ES-I3 (cell line): ENCODE measurements around the gene ARHGAP40.

Source experiments
- H3K36me3 ChIP-seq: 2 replicates; pipeline ENCODE4 v1.6.1; 2013; ENCODE audit warnings: mild to moderate bottlenecking, low read length, control low read depth, moderate library complexity; ENCODE audit not compliant: insufficient read depth
- H3K4me1 ChIP-seq: 2 replicates; pipeline ENCODE4 v1.6.1; 2013; ENCODE audit warnings: mild to moderate bottlenecking, control low read depth, low read length; ENCODE audit not compliant: insufficient read depth
- H3K9ac ChIP-seq: 2 replicates; pipeline ENCODE4 v1.6.1; 2013; ENCODE audit warnings: low read depth, mild to moderate bottlenecking, low read length, moderate library complexity
- H3K9me3 ChIP-seq: 2 replicates; pipeline ENCODE4 v1.6.1; 2013; ENCODE audit warnings: mild to moderate bottlenecking, low read length, moderate library complexity; ENCODE audit not compliant: control insufficient read depth, insufficient read depth

ARHGAP40 gene

GRCh38 chr20:38642498-38642897, 40.9 kb downstream of the ARHGAP40 start:
- Histone ChIP-seq H3K36me3 (no peaks in the 10 kb centered on the region; the same call in 1 of the 2 replicates), H3K4me1 (peaks cover 4% of the 10 kb centered on the region; the same call in 1 of the 2 replicates), H3K9ac (no peak overlapping the region), H3K9me3 (no peaks in the 10 kb centered on the region)

DNA sequence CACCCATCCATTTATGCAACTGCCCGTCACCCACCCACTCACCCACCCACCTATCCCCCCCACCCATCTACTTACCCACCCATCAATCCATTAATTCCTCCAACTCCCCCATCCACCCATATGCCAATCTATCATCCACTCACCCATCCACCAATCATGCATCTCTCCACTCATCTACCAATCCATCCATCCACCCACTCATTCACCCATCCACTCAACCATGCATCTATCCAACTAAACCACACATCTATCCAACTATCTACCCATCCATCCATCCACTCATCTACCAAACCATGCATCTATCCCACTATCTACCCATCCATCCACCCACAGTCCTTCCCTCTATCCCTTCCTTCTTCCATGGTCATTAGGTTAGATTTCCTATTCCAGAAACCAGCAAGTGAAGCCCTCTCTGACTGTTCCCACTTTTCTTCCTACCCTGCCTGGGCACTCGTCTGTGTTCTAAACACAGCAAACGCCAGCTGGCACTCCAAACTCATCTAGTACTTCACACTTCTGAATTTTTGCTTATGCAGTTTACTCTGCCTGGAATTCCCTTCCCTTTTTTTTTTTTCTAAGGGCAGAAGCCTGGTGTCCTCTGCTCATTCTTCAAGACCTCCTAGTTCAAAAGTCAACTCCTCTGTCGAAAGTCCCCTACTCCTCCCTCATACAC, 43.1 kb downstream of the ARHGAP40 start:
- Histone ChIP-seq H3K36me3 (no peaks in the 10 kb centered on the region), H3K9me3 (no peaks in the 10 kb centered on the region), H3K9ac (no peak overlapping the region), H3K4me1 (peaks cover 4% of the 10 kb centered on the region; the same call in 1 of the 2 replicates)

GRCh38 chr20:38645351-38645750, 43.7 kb downstream of the ARHGAP40 start:
- Histone ChIP-seq H3K9ac (no peak overlapping the region), H3K9me3 (no peaks in the 10 kb centered on the region)

DNA sequence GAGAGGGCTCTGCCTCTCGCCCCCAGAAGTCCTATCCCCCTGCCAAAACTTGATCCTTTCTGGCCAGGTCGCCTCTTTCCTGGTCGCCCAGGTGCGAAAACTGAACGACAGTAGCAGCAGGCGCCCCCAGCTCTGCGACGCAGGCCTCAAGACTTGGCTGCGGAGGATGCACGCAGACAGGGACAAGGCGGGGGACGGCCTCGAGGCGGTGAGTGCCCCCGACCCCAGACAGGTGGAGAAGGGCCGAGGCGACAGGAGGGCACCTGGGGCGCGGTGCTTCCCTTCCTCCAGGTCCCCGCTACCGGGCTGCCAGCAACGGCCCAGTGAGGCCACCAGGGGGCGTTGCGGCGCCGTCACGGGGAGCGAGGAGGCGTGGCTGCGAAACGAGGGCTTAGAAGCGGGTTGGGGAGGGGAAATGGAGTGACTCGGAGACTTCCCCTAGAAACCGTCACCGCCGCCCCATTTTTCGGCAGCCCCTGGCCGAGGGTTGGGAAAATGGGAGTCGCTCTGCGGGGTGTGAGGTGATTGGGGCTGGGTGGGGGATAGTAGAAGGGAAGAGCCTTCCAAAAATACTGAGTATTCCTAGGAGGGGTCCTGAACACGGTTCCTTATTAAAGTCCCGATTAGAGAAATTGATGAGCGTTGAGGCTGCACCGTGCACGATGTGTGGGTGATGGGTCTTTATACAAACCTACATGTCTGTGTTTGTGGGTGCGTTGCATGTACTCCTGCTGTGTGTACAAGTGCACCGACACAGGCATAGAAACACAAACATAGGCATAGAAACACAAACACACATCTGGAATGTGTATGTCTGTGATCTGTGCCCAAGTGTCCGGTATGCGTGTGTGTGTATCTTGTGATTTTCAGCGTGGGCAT, 44.6 kb downstream of the ARHGAP40 start:
- peaks cover 4% of the 10 kb centered on the region; the same call in 1 of the 2 replicates for H3K4me1 ChIP-seq
- H3K9me3 ChIP-seq, result no peaks in the 10 kb centered on the region
- H3K9ac ChIP-seq, result peak overlapping the region; percentile 44
- no peaks in the 10 kb centered on the region for H3K36me3 ChIP-seq

More at GRCh38 chr20:38645351-38645750, 43.7 kb downstream of the ARHGAP40 start:
- H3K36me3 ChIP-seq, result no peaks in the 10 kb centered on the region
- H3K4me1 ChIP-seq, result peaks cover 4% of the 10 kb centered on the region; the same call in 1 of the 2 replicates

- Histone ChIP-seq H3K9ac (no peak overlapping the region), H3K36me3 (no peaks in the 10 kb centered on the region; the same call in 1 of the 2 replicates)
Measured at GRCh38 chr20:38649275-38649891, 47.8 kb downstream of the ARHGAP40 start.

DNA sequence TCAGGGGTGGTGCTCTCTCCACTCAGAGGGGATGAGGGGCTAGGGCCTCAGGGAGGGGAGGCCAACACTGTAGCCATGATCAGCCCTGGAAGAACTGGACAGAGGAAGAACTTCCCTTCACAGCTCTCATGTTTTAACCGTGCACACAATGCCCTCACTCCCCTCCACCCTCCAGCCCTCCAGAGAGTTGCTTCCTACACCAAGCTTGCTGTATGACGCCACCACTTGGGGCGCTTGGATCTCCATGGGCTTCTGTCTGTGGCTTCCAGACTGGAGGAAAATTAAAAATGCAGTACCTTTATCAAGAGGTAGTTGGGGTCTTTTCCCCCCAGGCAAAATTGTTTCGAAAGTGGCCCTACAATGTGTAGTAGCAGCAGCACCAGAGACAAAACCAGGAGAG, 48.4 kb downstream of the ARHGAP40 start:
- H3K9ac ChIP-seq, result no peak overlapping the region
- peaks cover 4% of the 10 kb centered on the region; the same call in 1 of the 2 replicates for H3K4me1 ChIP-seq
- H3K9me3 ChIP-seq, result no peaks in the 10 kb centered on the region
- no peaks in the 10 kb centered on the region; the same call in 1 of the 2 replicates for H3K36me3 ChIP-seq

More at GRCh38 chr20:38649275-38649891, 47.8 kb downstream of the ARHGAP40 start:
- H3K9me3 ChIP-seq, result no peaks in the 10 kb centered on the region
- H3K4me1 ChIP-seq, result peaks cover 4% of the 10 kb centered on the region; the same call in 1 of the 2 replicates

DNA sequence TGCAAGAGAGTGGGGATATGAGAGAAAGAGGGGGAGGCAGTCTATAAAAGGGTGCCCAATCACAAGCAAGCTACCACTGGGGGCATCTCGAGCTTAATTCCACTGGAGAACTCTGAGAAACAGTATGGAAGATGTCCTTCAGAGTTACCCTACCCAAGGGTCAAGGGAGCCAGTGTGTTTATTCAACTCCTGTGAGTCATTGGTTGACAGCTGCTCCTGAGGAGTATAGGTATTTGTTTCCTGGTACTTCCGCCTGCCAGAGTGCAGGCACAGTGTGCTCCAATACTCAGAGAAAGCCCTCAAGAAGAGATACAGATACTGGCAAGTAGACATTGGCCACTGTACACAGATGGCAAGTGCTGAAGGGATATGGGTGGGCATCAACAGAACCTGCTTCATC, 49.5 kb downstream of the ARHGAP40 start:
- no peaks in the 10 kb centered on the region; the same call in 1 of the 2 replicates for H3K36me3 ChIP-seq
- no peak overlapping the region for H3K9ac ChIP-seq
- peaks cover 4% of the 10 kb centered on the region; the same call in 1 of the 2 replicates for H3K4me1 ChIP-seq
- no peaks in the 10 kb centered on the region for H3K9me3 ChIP-seq

- no peaks in the 10 kb centered on the region; the same call in 1 of the 2 replicates for H3K36me3 ChIP-seq
- no peak overlapping the region for H3K9ac ChIP-seq
- H3K9me3 ChIP-seq, result no peaks in the 10 kb centered on the region
- peaks cover 2% of the 10 kb centered on the region; the same call in 1 of the 2 replicates for H3K4me1 ChIP-seq
Measured at GRCh38 chr20:38651562-38651961, 50.0 kb downstream of the ARHGAP40 start.

- no peak overlapping the region for H3K9ac ChIP-seq
- no peaks in the 10 kb centered on the region for H3K9me3 ChIP-seq
- no peaks in the 10 kb centered on the region for H3K4me1 ChIP-seq
- no peaks in the 10 kb centered on the region; the same call in 1 of the 2 replicates for H3K36me3 ChIP-seq
Measured at GRCh38 chr20:38652995-38653394, 51.4 kb downstream of the ARHGAP40 start.

- no peaks in the 10 kb centered on the region for H3K9me3 ChIP-seq
- H3K36me3 ChIP-seq, result no peaks in the 10 kb centered on the region
- peaks cover 6% of the 10 kb centered on the region; the same call in 1 of the 2 replicates for H3K4me1 ChIP-seq
- H3K9ac ChIP-seq, result no peak overlapping the region
Measured at GRCh38 chr20:38657390-38657789, 55.8 kb downstream of the ARHGAP40 start.

DNA sequence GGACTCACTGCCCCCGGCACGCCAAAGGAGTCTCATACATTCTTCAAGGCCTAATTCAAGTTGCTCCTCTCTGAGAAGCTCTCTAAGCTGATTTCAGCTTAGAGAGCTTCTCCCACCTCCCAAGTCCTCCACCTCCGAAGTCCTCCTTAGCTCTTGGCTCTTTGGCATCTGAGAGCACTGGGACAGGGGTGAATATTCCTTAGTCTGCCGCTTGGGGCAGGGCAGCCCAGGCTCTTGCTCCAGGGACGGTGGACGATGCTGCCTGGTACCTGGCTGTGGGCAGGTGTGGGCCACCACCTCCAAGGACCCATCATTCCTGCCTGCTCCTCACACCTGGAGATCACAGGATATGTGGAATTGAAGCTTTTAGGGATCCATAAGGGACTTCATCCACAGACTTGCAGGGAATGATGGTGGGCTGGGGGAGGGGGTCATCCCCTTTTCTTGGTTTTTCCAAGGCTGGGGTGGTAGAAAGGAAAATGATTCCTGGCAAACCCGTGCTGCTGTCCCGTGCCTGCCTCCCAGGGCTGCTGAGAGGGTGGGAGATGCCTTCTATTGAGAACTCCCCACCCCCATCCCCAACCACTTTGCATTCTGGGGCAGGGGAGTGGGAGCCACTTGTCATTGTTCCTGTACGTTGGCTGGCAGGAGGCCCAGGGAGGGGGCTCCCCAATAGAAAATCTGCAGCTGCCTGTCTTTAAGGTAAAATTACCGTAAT, 57.4 kb downstream of the ARHGAP40 start:
- Histone ChIP-seq H3K36me3 (no peaks in the 10 kb centered on the region), H3K9me3 (no peaks in the 10 kb centered on the region), H3K4me1 (peaks cover 6% of the 10 kb centered on the region; the same call in 1 of the 2 replicates), H3K9ac (no peak overlapping the region)

GRCh38 chr20:38659597-38659880, 57.9 kb downstream of the ARHGAP40 start:
- H3K4me1 ChIP-seq, result peaks cover 6% of the 10 kb centered on the region; the same call in 1 of the 2 replicates
- H3K36me3 ChIP-seq, result no peaks in the 10 kb centered on the region
- no peaks in the 10 kb centered on the region for H3K9me3 ChIP-seq
- H3K9ac ChIP-seq, result no peak overlapping the region

GRCh38 chr20:38660429-38660828, 58.8 kb downstream of the ARHGAP40 start:
- Histone ChIP-seq H3K9me3 (no peaks in the 10 kb centered on the region), H3K36me3 (no peaks in the 10 kb centered on the region), H3K9ac (no peak overlapping the region), H3K4me1 (peaks cover 6% of the 10 kb centered on the region; the same call in 1 of the 2 replicates)

GRCh38 chr20:38663660-38664059, 62.1 kb downstream of the ARHGAP40 start:
- no peak overlapping the region for H3K9ac ChIP-seq
- no peaks in the 10 kb centered on the region for H3K36me3 ChIP-seq
- no peaks in the 10 kb centered on the region for H3K9me3 ChIP-seq
- peaks cover 6% of the 10 kb centered on the region; the same call in 1 of the 2 replicates for H3K4me1 ChIP-seq
